Measurements from ENCODE around the gene LSM5.

Gene LSM5

DNA sequence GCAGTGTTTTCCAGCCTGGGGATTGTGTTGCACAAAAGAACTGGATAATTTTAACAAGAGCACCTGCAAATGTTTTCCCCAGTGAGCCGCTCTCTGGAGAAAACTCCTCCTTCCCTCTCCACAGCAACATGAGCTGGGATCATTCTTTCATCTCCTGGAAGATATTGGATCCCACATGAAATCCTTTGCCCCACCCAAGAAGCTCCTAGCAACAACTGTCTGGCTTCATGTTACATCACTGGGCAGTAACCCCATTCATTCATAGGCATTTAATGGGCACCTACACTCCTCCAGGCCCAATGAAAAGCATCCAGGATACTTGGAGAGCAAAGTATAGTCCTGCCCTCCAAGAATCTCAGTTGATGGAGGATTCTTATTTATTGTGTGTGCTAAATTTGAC lies 27.2 kb downstream of the LSM5 start:
- no peak for DNase-seq (ENCODE audit: low read depth in 2 of 2)

- no peak for DNase-seq (ENCODE audit: low read depth in 2 of 2)
These were observed 27.7 kb downstream of the LSM5 start for GRCh38 chr7:32462451-32462850.

DNA sequence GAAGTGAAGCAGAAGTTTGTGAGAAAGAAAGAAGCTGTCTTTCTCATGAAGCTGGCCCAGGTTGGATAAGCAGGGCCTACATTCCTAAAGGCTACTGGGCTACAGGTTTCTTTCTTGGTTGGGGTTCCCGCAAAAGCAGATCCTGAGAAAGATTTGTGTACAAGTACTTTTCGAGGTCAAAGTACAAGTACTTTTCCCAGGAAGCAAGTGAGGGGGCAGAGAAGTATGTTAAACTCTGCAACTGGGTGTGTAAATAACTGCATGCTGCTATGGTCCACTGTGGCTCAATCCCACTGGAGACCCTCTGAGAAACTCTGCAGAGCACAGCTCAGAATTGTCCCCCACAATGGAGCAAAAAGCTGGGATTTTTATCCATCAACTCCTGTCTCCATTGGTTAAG lies 28.7 kb downstream of the LSM5 start:
- DNase-seq (ENCODE audit: low read depth in 2 of 2) = no peak

DNA sequence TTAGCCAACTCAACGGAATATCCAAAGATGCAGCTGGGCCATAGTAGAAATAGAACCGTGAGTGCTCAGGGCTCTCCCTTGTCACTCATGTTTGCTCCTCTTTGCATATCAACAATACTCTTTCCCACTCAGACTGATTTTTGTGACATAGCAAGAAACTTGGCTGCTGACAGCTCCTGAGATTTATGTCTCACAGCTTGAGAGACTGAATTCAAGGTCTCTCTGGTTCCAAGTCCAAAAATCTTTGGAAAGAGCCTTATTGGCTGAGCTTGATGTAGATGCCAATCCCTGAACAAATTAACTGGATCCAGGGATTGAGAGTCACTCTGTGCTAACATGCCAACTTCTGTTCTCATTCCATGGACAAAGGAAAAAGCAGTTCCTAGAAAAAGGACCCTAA lies 30.4 kb downstream of the LSM5 start:
- DNase-seq (ENCODE audit: low read depth in 2 of 2) = no peak

GRCh38 chr7:32458025-32458424 lies 32.2 kb downstream of the LSM5 start:
- no peak for DNase-seq (ENCODE audit: low read depth in 2 of 2)

- no peak for DNase-seq (ENCODE audit: low read depth in 2 of 2)
These were observed 36.7 kb downstream of the LSM5 start for GRCh38 chr7:32453341-32454011.

GRCh38 chr7:32447218-32447617 lies 43.0 kb downstream of the LSM5 start:
- DNase-seq (ENCODE audit: low read depth in 2 of 2) = no peak

GRCh38 chr7:32436146-32436928 lies 53.8 kb downstream of the LSM5 start:
- no peak for DNase-seq (ENCODE audit: low read depth in 2 of 2)

Data from activated CD4-positive, alpha-beta T cell treated with anti-CD3 and anti-CD28 coated beads for 24 hours (primary cell).